ENCODE results near the gene TENM4. TPM values are rescaled to one million over a fixed set of nuclear protein-coding genes. Genes with fewer than 3 reads are reported as not detected.
A peak's percentile ranks its signal among the peaks of the same experiment; 100 is the strongest.

The TENM4 gene
- total RNA-seq, 1 experiment from 2014 or later, result 9.9 TPM

- Mint-ChIP-seq H3K36me3 (ENCODE audit: insufficient read depth, unreplicated experiment) (no peaks in the 10 kb centered on the region), H3K9me3 (ENCODE audit: unreplicated experiment) (no peaks in the 10 kb centered on the region), H3K4me3 (ENCODE audit: unreplicated experiment) (no peak overlapping the region), H3K27me3 (ENCODE audit: insufficient read depth, unreplicated experiment) (no peaks in the 10 kb centered on the region), H3K4me1 (ENCODE audit: insufficient read depth, unreplicated experiment) (peaks cover 4% of the 10 kb centered on the region), H3K27ac (ENCODE audit: low read depth, unreplicated experiment) (no peak overlapping the region)
- ChIA-PET CTCF (interaction anchor here (0.7 to 0.9 kb wide), 2 partner anchors 60 to 82 kb away, joined by 3 read pairs; no protein-coding TSS in a partner anchor), POLR2A (interaction anchor here (1.2 kb wide), 1 partner anchor 8 kb away, joined by 6 read pairs; no protein-coding TSS in a partner anchor)
- BruUV-seq (replicated peaks), result no TSS peak
- no peak for TF ChIP-seq CTCF (IDR thresholded peaks at IDR 0.05; ENCODE audit: unreplicated experiment)
- intact Hi-C loops (cut with micrococcal nuclease), result no loop called here
- DNase-seq (ENCODE audit: unreplicated experiment), result no peak
Observed at GRCh38 chr11:78878631-78879030, 562.2 kb downstream of the TENM4 start.

- no peaks in the 10 kb centered on the region for H3K9me3 Mint-ChIP-seq (ENCODE audit: unreplicated experiment)
- TF ChIP-seq CTCF (IDR thresholded peaks at IDR 0.05; ENCODE audit: unreplicated experiment), result no peak
- no peak overlapping the region for H3K4me3 Mint-ChIP-seq (ENCODE audit: unreplicated experiment)
- H3K27ac Mint-ChIP-seq (ENCODE audit: low read depth, unreplicated experiment), result no peak overlapping the region
- intact Hi-C loops (cut with micrococcal nuclease), result no loop called here
- BruUV-seq (replicated peaks), result no TSS peak
- ChIA-PET CTCF (interaction anchor here (0.5 to 1.6 kb wide), 4 partner anchors 9 to 365 kb away, joined by 3 to 17 read pairs (median 5); no protein-coding TSS in a partner anchor), POLR2A (interaction anchor here (0.6 to 1.6 kb wide), 4 partner anchors 10 to 161 kb away, joined by 3 to 15 read pairs (median 5); no protein-coding TSS in a partner anchor)
- no peaks in the 10 kb centered on the region for H3K27me3 Mint-ChIP-seq (ENCODE audit: insufficient read depth, unreplicated experiment)
- H3K4me1 Mint-ChIP-seq (ENCODE audit: insufficient read depth, unreplicated experiment), result peaks cover 4% of the 10 kb centered on the region
- no peaks in the 10 kb centered on the region for H3K36me3 Mint-ChIP-seq (ENCODE audit: insufficient read depth, unreplicated experiment)
- DNase-seq (ENCODE audit: unreplicated experiment), result peak; percentile 77
Observed at GRCh38 chr11:78876676-78877075, 564.2 kb downstream of the TENM4 start.

- ChIA-PET POLR2A (no interaction called here), CTCF (interaction anchor here (0.7 kb wide), 1 partner anchor 127 kb away, joined by 4 read pairs; no protein-coding TSS in a partner anchor)
- Mint-ChIP-seq H3K4me3 (ENCODE audit: unreplicated experiment) (no peak overlapping the region), H3K27me3 (ENCODE audit: insufficient read depth, unreplicated experiment) (no peaks in the 10 kb centered on the region), H3K4me1 (ENCODE audit: insufficient read depth, unreplicated experiment) (no peaks in the 10 kb centered on the region), H3K27ac (ENCODE audit: low read depth, unreplicated experiment) (no peak overlapping the region), H3K9me3 (ENCODE audit: unreplicated experiment) (no peaks in the 10 kb centered on the region), H3K36me3 (ENCODE audit: insufficient read depth, unreplicated experiment) (no peaks in the 10 kb centered on the region)
- DNase-seq (ENCODE audit: unreplicated experiment), result no peak
- no TSS peak for BruUV-seq (replicated peaks)
- intact Hi-C loops (cut with micrococcal nuclease), result no loop called here
- TF ChIP-seq CTCF (IDR thresholded peaks at IDR 0.05; ENCODE audit: unreplicated experiment), result no peak
Observed at GRCh38 chr11:78870655-78871054, 570.2 kb downstream of the TENM4 start.

GRCh38 chr11:78869293-78869692, 571.5 kb downstream of the TENM4 start:
- BruUV-seq (replicated peaks), result no TSS peak
- no peaks in the 10 kb centered on the region for H3K36me3 Mint-ChIP-seq (ENCODE audit: insufficient read depth, unreplicated experiment)
- DNase-seq (ENCODE audit: unreplicated experiment), result no peak
- no peak overlapping the region for H3K4me3 Mint-ChIP-seq (ENCODE audit: unreplicated experiment)
- ChIA-PET POLR2A (interaction anchor here (1.0 to 1.4 kb wide), 2 partner anchors 17 to 32 kb away, joined by 3 read pairs; no protein-coding TSS in a partner anchor), CTCF (no interaction called here)
- TF ChIP-seq CTCF (IDR thresholded peaks at IDR 0.05; ENCODE audit: unreplicated experiment), result no peak
- intact Hi-C loops (cut with micrococcal nuclease), result no loop called here
- H3K9me3 Mint-ChIP-seq (ENCODE audit: unreplicated experiment), result no peaks in the 10 kb centered on the region
- H3K27ac Mint-ChIP-seq (ENCODE audit: low read depth, unreplicated experiment), result no peak overlapping the region
- no peaks in the 10 kb centered on the region for H3K27me3 Mint-ChIP-seq (ENCODE audit: insufficient read depth, unreplicated experiment)
- H3K4me1 Mint-ChIP-seq (ENCODE audit: insufficient read depth, unreplicated experiment), result no peaks in the 10 kb centered on the region

All from MCF 10A (cell line).